Fibroblast of lung (primary cell): ENCODE data around the gene VWC2L. TPM values are rescaled to one million over a fixed set of nuclear protein-coding genes. Genes with fewer than 3 reads are reported as not detected.

Source experiments
- DNase-seq, 2 donors: peaks; one replicate each; pipeline versions ENCODE4 v3.0.0 to v3.0.0-alpha.2; 2010; ENCODE audit warnings: low read depth in 2 of 2
- H2AFZ ChIP-seq: 2 replicates; pipeline ENCODE4 v1.5.1; 2012; ENCODE audit warnings: low read length, control low read depth, inconsistent platforms
- H3K27ac ChIP-seq: 2 replicates; pipeline ENCODE4 v1.5.1; 2011; ENCODE audit warnings: low read length, control low read depth; ENCODE audit not compliant: insufficient read depth
- H3K27me3 ChIP-seq: 2 replicates; pipeline ENCODE4 v1.5.1; 2011; ENCODE audit warnings: mild to moderate bottlenecking, low read length; ENCODE audit not compliant: control insufficient read depth, insufficient read depth
- H3K36me3 ChIP-seq: 2 replicates; pipeline ENCODE4 v1.5.1; 2011; ENCODE audit warnings: low read length; ENCODE audit not compliant: control insufficient read depth, insufficient read depth
- H3K4me1 ChIP-seq: 2 replicates; pipeline ENCODE4 v1.5.1; 2011; ENCODE audit warnings: low read length; ENCODE audit not compliant: control insufficient read depth, insufficient read depth; ENCODE audit errors: extremely low read depth
- H3K4me2 ChIP-seq: 2 replicates; pipeline ENCODE4 v1.5.1; 2011; ENCODE audit warnings: low read length, control low read depth; ENCODE audit not compliant: insufficient read depth; ENCODE audit errors: extremely low read depth
- H3K4me3 ChIP-seq, 4 experiments: fragments of 200-600 bp in 1 of 4; sonication (generic) in 1 of 4; replicated peaks in 1 of 4; 2 replicates each; pipeline ENCODE4 v1.5.1; 2011 to 2016; ENCODE audit warnings: low read length in 4 of 4, low read depth in 3 of 4, mild to moderate bottlenecking in 3 of 4, control low read depth in 2 of 4, inconsistent platforms in 1 of 4, mixed read lengths in 1 of 4; ENCODE audit not compliant: insufficient read depth in 1 of 4; ENCODE audit errors: control extremely low read depth in 1 of 4
- H3K79me2 ChIP-seq: 2 replicates; pipeline ENCODE4 v1.5.1; 2012; ENCODE audit warnings: mild to moderate bottlenecking, low read length, inconsistent platforms; ENCODE audit not compliant: control insufficient read depth, insufficient read depth
- H3K9ac ChIP-seq: 2 replicates; pipeline ENCODE4 v1.5.1; 2011; ENCODE audit warnings: mild to moderate bottlenecking, low read length, control low read depth; ENCODE audit not compliant: insufficient read depth
- H3K9me3 ChIP-seq: 2 replicates; pipeline ENCODE4 v1.5.1; 2012; ENCODE audit warnings: low read depth, low read length; ENCODE audit not compliant: control insufficient read depth, insufficient read depth
- H4K20me1 ChIP-seq: 2 replicates; pipeline ENCODE4 v1.5.1; 2011; ENCODE audit warnings: low read length; ENCODE audit not compliant: control insufficient read depth, insufficient read depth; ENCODE audit errors: extremely low read depth
- EZH2 ChIP-seq: IDR thresholded peaks from 2 replicates; pipeline ENCODE4 v1.5.1; 2012; ENCODE audit warnings: low read length, control low read depth, mild to moderate bottlenecking; ENCODE audit errors: missing control alignments
- polyA plus RNA-seq, 2 donors: library from polyadenylated mRNA; depleted of rRNA in 1 of 2; stranded (reverse) in 1 of 2; unstranded in 1 of 2; fragments of >200 nt; gene quantifications; 2 replicates each; pipeline ENCODE4 v1.2.1, GENCODE V29; 2011 to 2012; ENCODE audit warnings: missing spikeins in 1 of 2
- total RNA-seq: library from RNA; depleted of rRNA; stranded (reverse); fragments of >200 nt; gene quantifications from 2 replicates; pipeline ENCODE4 v1.2.1, GENCODE V29; 2014
- TF ChIP-seq, protein P1 (sequence below), 2 donors: IDR thresholded peaks in 1 of 2; conservative IDR thresholded peaks in 1 of 2; 1 replicate in 1 of 2; 2 replicates in 1 of 2; pipeline ENCODE4 v1.5.1; 2011 to 2012; ENCODE audit warnings: low read length in 2 of 2, control low read depth in 1 of 2, inconsistent platforms in 1 of 2, low read depth in 1 of 2, mild to moderate bottlenecking in 1 of 2

Gene VWC2L
- total and polyA plus RNA-seq, 2 donors (not counting 1 experiment from before 2014, with no cell fraction given) = not detected

DNA sequence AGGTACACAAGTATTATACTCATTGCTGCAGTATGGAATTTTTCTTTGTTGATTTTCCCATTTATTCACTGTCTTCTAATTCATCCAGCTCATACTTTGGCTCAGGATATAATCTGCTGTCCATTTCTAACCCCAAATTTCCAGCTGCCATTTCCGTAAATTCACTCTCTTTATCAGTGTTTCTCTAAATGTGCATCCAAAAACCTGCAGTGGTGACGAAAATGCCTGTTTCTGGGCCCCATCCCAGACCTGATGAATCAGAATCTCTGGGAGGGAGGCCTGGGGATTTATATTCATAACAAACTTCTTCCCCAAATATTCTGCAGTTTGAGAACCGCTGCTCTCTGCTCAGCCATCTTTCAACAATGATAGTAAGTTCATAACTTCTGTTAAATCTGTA lies 86.6 kb downstream of the VWC2L start:
- H3K36me3 ChIP-seq = no peaks in the 10 kb centered on the region
- H3K4me2 ChIP-seq = no peak overlapping the region
- no peak overlapping the region for H3K9ac ChIP-seq
- TF ChIP-seq, protein P1, sequence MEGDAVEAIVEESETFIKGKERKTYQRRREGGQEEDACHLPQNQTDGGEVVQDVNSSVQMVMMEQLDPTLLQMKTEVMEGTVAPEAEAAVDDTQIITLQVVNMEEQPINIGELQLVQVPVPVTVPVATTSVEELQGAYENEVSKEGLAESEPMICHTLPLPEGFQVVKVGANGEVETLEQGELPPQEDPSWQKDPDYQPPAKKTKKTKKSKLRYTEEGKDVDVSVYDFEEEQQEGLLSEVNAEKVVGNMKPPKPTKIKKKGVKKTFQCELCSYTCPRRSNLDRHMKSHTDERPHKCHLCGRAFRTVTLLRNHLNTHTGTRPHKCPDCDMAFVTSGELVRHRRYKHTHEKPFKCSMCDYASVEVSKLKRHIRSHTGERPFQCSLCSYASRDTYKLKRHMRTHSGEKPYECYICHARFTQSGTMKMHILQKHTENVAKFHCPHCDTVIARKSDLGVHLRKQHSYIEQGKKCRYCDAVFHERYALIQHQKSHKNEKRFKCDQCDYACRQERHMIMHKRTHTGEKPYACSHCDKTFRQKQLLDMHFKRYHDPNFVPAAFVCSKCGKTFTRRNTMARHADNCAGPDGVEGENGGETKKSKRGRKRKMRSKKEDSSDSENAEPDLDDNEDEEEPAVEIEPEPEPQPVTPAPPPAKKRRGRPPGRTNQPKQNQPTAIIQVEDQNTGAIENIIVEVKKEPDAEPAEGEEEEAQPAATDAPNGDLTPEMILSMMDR (conservative IDR thresholded peaks at IDR 0.05 in 1 of 2, IDR thresholded peaks at IDR 0.05 in 1 of 2; ENCODE audit: low read depth in 1 of 2, low read length in 2 of 2) = no peak
- TF ChIP-seq EZH2 = no peak
- peak in 1 of 2 donors; percentile 68 for DNase-seq
- H2AFZ ChIP-seq = no peak overlapping the region
- H3K4me1 ChIP-seq = no peaks in the 10 kb centered on the region
- no peaks in the 10 kb centered on the region for H3K79me2 ChIP-seq
- no peaks in the 10 kb centered on the region for H4K20me1 ChIP-seq
- no peak overlapping the region for H3K4me3 ChIP-seq
- H3K9me3 ChIP-seq = no peaks in the 10 kb centered on the region
- H3K27me3 ChIP-seq = no peaks in the 10 kb centered on the region
- H3K27ac ChIP-seq = no peak overlapping the region

DNA sequence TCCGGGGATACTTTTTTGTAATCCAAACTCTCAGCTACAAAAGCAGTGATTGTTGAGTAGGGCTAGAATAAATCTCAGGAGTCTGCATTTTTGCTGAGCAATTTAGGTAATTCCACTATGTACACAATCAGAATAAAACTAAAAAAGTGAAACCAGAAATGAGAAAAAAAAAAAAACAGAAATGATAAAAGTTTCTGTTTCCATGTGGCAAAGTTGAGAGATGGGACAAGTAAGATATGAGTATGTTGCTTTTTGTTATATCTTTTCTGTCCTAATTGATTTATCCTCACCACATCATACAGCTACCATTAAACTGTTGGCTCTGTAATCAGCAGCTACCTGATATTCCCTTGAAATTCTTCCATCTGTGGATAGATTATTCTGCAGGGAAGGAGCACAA lies 92.7 kb downstream of the VWC2L start:
- TF ChIP-seq, protein P1 (conservative IDR thresholded peaks at IDR 0.05 in 1 of 2, IDR thresholded peaks at IDR 0.05 in 1 of 2; ENCODE audit: low read depth in 1 of 2, low read length in 2 of 2) = no peak
- no peak for TF ChIP-seq EZH2
- Histone ChIP-seq H3K36me3 (no peaks in the 10 kb centered on the region), H3K27me3 (no peaks in the 10 kb centered on the region), H3K9me3 (no peaks in the 10 kb centered on the region), H3K27ac (no peak overlapping the region), H3K9ac (no peak overlapping the region), H3K4me3 (no peak overlapping the region), H4K20me1 (no peaks in the 10 kb centered on the region), H3K4me1 (no peaks in the 10 kb centered on the region), H3K79me2 (no peaks in the 10 kb centered on the region), H3K4me2 (no peak overlapping the region), H2AFZ (no peak overlapping the region)
- DNase-seq = no peak

DNA sequence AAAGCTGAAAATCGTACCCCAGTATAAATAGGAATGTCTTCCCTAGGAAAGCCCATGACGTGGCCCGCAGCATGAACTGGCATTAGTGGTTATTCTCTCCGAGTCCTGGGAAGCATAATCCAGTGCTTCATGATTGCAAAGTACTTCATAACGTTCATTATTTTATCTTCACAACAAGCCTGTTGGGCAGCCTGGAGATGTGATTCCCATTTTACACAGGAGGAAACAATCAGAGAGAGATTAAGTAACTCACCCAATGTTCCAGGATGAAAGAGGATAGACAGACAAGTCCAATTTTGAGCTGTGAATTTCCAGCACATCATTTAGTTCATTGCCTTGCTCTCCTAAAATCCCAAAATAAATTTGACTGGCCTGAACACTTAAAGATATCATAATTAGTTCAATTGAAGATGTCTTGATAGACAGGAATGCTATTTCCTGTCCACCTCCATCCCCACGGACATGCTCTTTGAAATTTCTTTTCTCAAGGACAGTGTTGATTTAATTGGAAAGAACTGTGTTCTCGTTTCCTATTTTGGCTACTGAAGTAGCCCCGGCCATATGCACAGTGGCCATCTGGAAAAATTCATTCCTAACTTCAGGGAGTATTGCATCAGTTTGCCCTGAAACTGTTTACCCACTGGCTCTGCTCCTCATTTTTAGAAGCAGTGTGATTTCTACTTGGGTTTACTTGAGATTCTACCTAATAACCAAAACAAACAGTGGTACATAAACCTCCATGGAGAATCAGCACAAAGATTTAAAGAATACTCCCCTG lies 93.9 kb downstream of the VWC2L start:
- no peak overlapping the region for H3K27ac ChIP-seq
- no peak overlapping the region for H3K9ac ChIP-seq
- TF ChIP-seq EZH2 = no peak
- TF ChIP-seq, protein P1 (conservative IDR thresholded peaks at IDR 0.05 in 1 of 2, IDR thresholded peaks at IDR 0.05 in 1 of 2; ENCODE audit: low read depth in 1 of 2, low read length in 2 of 2) = no peak
- no peaks in the 10 kb centered on the region for H3K9me3 ChIP-seq
- H3K27me3 ChIP-seq = no peaks in the 10 kb centered on the region
- no peak for DNase-seq
- no peak overlapping the region for H2AFZ ChIP-seq
- H3K79me2 ChIP-seq = no peaks in the 10 kb centered on the region
- no peaks in the 10 kb centered on the region for H3K36me3 ChIP-seq
- no peaks in the 10 kb centered on the region for H4K20me1 ChIP-seq
- H3K4me1 ChIP-seq = no peaks in the 10 kb centered on the region
- no peak overlapping the region for H3K4me2 ChIP-seq
- no peak overlapping the region for H3K4me3 ChIP-seq
